GM12878 (cell line): ENCODE data around the gene CAV1. TPM values are rescaled to one million over a fixed set of nuclear protein-coding genes. Genes with fewer than 3 reads are reported as not detected.

Source experiments
- ATAC-seq: fragments of 200-7000 bp; cut with Tn5 transposase; 3 replicates; pipeline ENCODE4 v1.9.1; 2020; ENCODE audit warnings: mild to moderate bottlenecking, moderate library complexity
- BruUV-seq: library from RNA; stranded (reverse); fragments of 400-500 nt; replicated peaks from 2 replicates; lab custom pipeline; 2021; lab: Mats Ljungman, UMichigan
- CTCF ChIA-PET: fragments of 300-600 bp; sonication (Branson Sonifier 250); formaldehyde crosslinking; extraction: SDS; loops from one replicate; lab custom pipeline; 2021; ENCODE audit warnings: inconsistent platforms; lab: Yijun Ruan, JAX
- POLR2A ChIA-PET: fragments of 350-600 bp; formaldehyde crosslinking; extraction: SDS; loops from one replicate; lab custom pipeline; 2021; ENCODE audit warnings: inconsistent platforms; lab: Charles Lee
- RAD21 ChIA-PET: fragments of 300-600 bp; sonication (Branson Sonifier 250); formaldehyde crosslinking; loops from one replicate; lab custom pipeline; 2023; ENCODE audit warnings: antibody characterized with exemption; ENCODE audit not compliant: unreplicated experiment; lab: Charles Lee
- SMC1A ChIA-PET: fragments of 300-600 bp; sonication (Branson Sonifier 250); formaldehyde crosslinking; loops from one replicate; lab custom pipeline; 2023; ENCODE audit not compliant: unreplicated experiment, uncharacterized antibody; lab: Charles Lee
- DNase-seq: peaks from one replicate; pipeline ENCODE4 v3.0.0-alpha.2; 2011; ENCODE audit warnings: low read depth, low spot score
- FAIRE-seq: peaks from 3 replicates; lab custom pipeline; 2011; peaks lifted over from hg19 to GRCh38; lab: Jason Lieb, UNC
- H2AFZ ChIP-seq: 2 replicates; pipeline ENCODE4 v1.6.0; 2011; ENCODE audit warnings: low read depth, low read length, control low read depth; ENCODE audit not compliant: control insufficient read depth
- H3K27ac ChIP-seq: 2 replicates; pipeline ENCODE4 v1.5.1; 2011; ENCODE audit warnings: control low read depth; ENCODE audit not compliant: control insufficient read depth, insufficient read depth
- H3K27me3 ChIP-seq, 2 experiments: replicated peaks in 1 of 2; 2 replicates each; pipeline versions ENCODE4 v1.6.0 to v1.6.1; 2011; ENCODE audit warnings: low read length in 1 of 2; ENCODE audit not compliant: control insufficient read depth in 2 of 2, insufficient read depth in 2 of 2
- H3K36me3 ChIP-seq, 2 experiments: 2 replicates each; pipeline ENCODE4 v1.5.1; 2011; ENCODE audit warnings: low read length in 1 of 2; ENCODE audit not compliant: control insufficient read depth in 2 of 2, insufficient read depth in 2 of 2
- H3K4me1 ChIP-seq: 2 replicates; pipeline ENCODE4 v1.6.1; 2011; ENCODE audit warnings: mild to moderate bottlenecking, low read length, moderate library complexity, mixed read lengths; ENCODE audit not compliant: control insufficient read depth, insufficient read depth
- H3K4me2 ChIP-seq: 2 replicates; pipeline ENCODE4 v1.6.0; 2011; ENCODE audit warnings: control low read depth; ENCODE audit not compliant: control insufficient read depth, insufficient read depth
- H3K4me3 ChIP-seq: fragments of 200-600 bp; sonication (generic); 2 replicates; pipeline ENCODE4 v1.5.1; 2016
- H3K79me2 ChIP-seq: 2 replicates; pipeline ENCODE4 v1.6.0; 2011; ENCODE audit warnings: low read length; ENCODE audit not compliant: control insufficient read depth, insufficient read depth
- H3K9ac ChIP-seq: 2 replicates; pipeline ENCODE4 v1.8.0; 2011; ENCODE audit warnings: low read length, control low read depth, mixed read lengths; ENCODE audit not compliant: control insufficient read depth, insufficient read depth
- H3K9me3 ChIP-seq: replicated peaks from 3 replicates; pipeline ENCODE4 v1.5.1; 2011; ENCODE audit warnings: mild to moderate bottlenecking, low read length; ENCODE audit not compliant: control insufficient read depth, insufficient read depth
- H4K20me1 ChIP-seq: 2 replicates; pipeline ENCODE4 v1.6.0; 2011; ENCODE audit not compliant: control insufficient read depth, insufficient read depth
- BRCA1 ChIP-seq: IDR thresholded peaks from 2 replicates; pipeline ENCODE4 v1.6.1; 2011; ENCODE audit warnings: low read depth, low read length, improper control_type of control experiment
- CBFB ChIP-seq: IDR thresholded peaks from 2 replicates; pipeline ENCODE4 v1.6.1; 2016; ENCODE audit warnings: antibody characterized with exemption, low read depth
- DPF2 ChIP-seq: fragments of 450-650 bp; IDR thresholded peaks from 2 replicates; pipeline ENCODE4 v1.6.1; 2017; ENCODE audit warnings: mild to moderate bottlenecking
- EED ChIP-seq: sonication (generic); IDR thresholded peaks from 2 replicates; pipeline ENCODE4 v1.6.1; 2016; ENCODE audit warnings: antibody characterized with exemption, low read depth
- ELK1 ChIP-seq: IDR thresholded peaks from 2 replicates; pipeline ENCODE4 v1.6.1; 2012; ENCODE audit warnings: low read depth, low read length, improper control_type of control experiment
- FOXM1 ChIP-seq: IDR thresholded peaks from 2 replicates; pipeline ENCODE4 v1.6.1; 2012; ENCODE audit warnings: low read depth, mild to moderate bottlenecking, inconsistent platforms, low read length, moderate library complexity
- HDGF ChIP-seq: fragments of 450-650 bp; IDR thresholded peaks from 2 replicates; pipeline ENCODE4 v1.6.1; 2016; ENCODE audit warnings: antibody characterized with exemption
- JUND ChIP-seq: IDR thresholded peaks from 2 replicates; pipeline ENCODE4 v1.6.1; 2012; ENCODE audit warnings: low read depth, mild to moderate bottlenecking, low read length, improper control_type of control experiment, moderate library complexity
- NR2C1 ChIP-seq: fragments of 450-650 bp; IDR thresholded peaks from 2 replicates; pipeline ENCODE4 v1.6.1; 2017; ENCODE audit warnings: antibody characterized with exemption, mild to moderate bottlenecking, moderate library complexity
- PML ChIP-seq: IDR thresholded peaks from 2 replicates; pipeline ENCODE4 v1.6.1; 2012; ENCODE audit warnings: low read length, inconsistent platforms
- POLR2A ChIP-seq: IDR thresholded peaks from 2 replicates; pipeline ENCODE4 v1.6.1; 2011; ENCODE audit warnings: low read depth, mild to moderate bottlenecking, low read length
- POLR2AphosphoS5 ChIP-seq: IDR thresholded peaks from 2 replicates; pipeline ENCODE4 v1.6.1; 2011; ENCODE audit warnings: mild to moderate bottlenecking, low read length, inconsistent platforms
- SMC3 ChIP-seq: IDR thresholded peaks from 2 replicates; pipeline ENCODE4 v1.6.1; 2011; ENCODE audit warnings: low read length, improper control_type of control experiment, borderline replicate concordance
- SP1 ChIP-seq: IDR thresholded peaks from one replicate; pipeline ENCODE4 v1.6.1; 2011; ENCODE audit warnings: low read depth, low read length
- SREBF2 ChIP-seq: IDR thresholded peaks from 2 replicates; pipeline ENCODE4 v1.6.1; 2012; ENCODE audit warnings: mild to moderate bottlenecking, low read length
- SRF ChIP-seq, 2 experiments: IDR thresholded peaks; 2 replicates each; pipeline ENCODE4 v1.6.1; 2011; ENCODE audit warnings: low read depth in 2 of 2, low read length in 2 of 2, mild to moderate bottlenecking in 1 of 2, moderate library complexity in 1 of 2
- STAT3 ChIP-seq: IDR thresholded peaks from 2 replicates; pipeline ENCODE4 v1.6.1; 2011; ENCODE audit warnings: low read depth, low read length, improper control_type of control experiment
- SUPT20H ChIP-seq: IDR thresholded peaks from 2 replicates; pipeline ENCODE4 v1.6.1; 2011; ENCODE audit warnings: low read depth, mild to moderate bottlenecking, low read length, moderate library complexity, borderline replicate concordance; ENCODE audit not compliant: control insufficient read depth
- ZBTB40 ChIP-seq: fragments of 450-650 bp; IDR thresholded peaks from 2 replicates; pipeline ENCODE4 v1.6.1; 2016; ENCODE audit warnings: mild to moderate bottlenecking, moderate library complexity, borderline replicate concordance
- ZNF622 ChIP-seq: fragments of 450-650 bp; IDR thresholded peaks from 2 replicates; pipeline ENCODE4 v1.6.1; 2017; ENCODE audit warnings: mild to moderate bottlenecking, inconsistent platforms
- ZZZ3 ChIP-seq: IDR thresholded peaks from 2 replicates; pipeline ENCODE4 v1.6.1; 2011; ENCODE audit warnings: low read depth; ENCODE audit not compliant: control insufficient read depth, insufficient read length
- WGBS: methylation state at CpG from one replicate; pipeline ENCODE4 v1.1.6; 2016; ENCODE audit warnings: low lambda C conversion rate; ENCODE audit not compliant: insufficient replicate concordance, insufficient coverage; ENCODE audit errors: missing lambda C conversion rate; 5-methylcytosine and 5-hydroxymethylcytosine counted together
- in situ Hi-C: fragments of 300-500 bp; cut with MboI; formaldehyde crosslinking; loops from 9 replicates; pipeline ENCODE4 v1.14.3; 2018; ENCODE audit warnings: mixed read lengths
- intact Hi-C: fragments of 100-400 bp; cut with micrococcal nuclease; formaldehyde crosslinking; loops from one replicate; pipeline ENCODE4 v1.14.2; 2022; ENCODE audit not compliant: unreplicated experiment
- polyA plus RNA-seq, 11 experiments: library from polyadenylated mRNA; depleted of rRNA in 4 of 11; unstranded in 6 of 11; stranded (reverse) in 5 of 11; fragments of >200 nt; fragmentation: Nextera tagmentation in 4 of 11; fragmentation: Illumina TruSeq in 1 of 11; extraction: Ambion mirVana in 4 of 11; extraction: Trizol in 1 of 11; gene quantifications; 1 replicate in 1 of 11; 2 replicates in 10 of 11; pipeline versions ENCODE4 v1.2.1 to v1.2.3, GENCODE V29; 2011 to 2016; ENCODE audit warnings: inconsistent platforms in 2 of 11, missing spikeins in 2 of 11, low read depth in 1 of 11
- total RNA-seq, 4 experiments: library from RNA; depleted of rRNA in 3 of 4; stranded (reverse); fragments of >200 nt in 3 of 4; fragmentation: Illumina TruSeq in 1 of 4; extraction: Trizol in 1 of 4; gene quantifications; 2 replicates each; pipeline versions ENCODE4 v1.2.1 to v1.2.3, GENCODE V29; 2013 to 2021

CAV1 gene
- total and polyA plus RNA-seq, 10 of the 15 experiments (the other 5 are each of a cell fraction or from before 2014, with no cell fraction given), result 0.45 to 26.5 (median 2.0) TPM

GRCh38 chr7:116505278-116505677 is 19.6 kb upstream of the CAV1 start (continued):
- no peak for TF ChIP-seq ZNF622
- TF ChIP-seq POLR2AphosphoS5, result no peak
- no peak for TF ChIP-seq FOXM1
- no peak for TF ChIP-seq SRF (IDR thresholded peaks at IDR 0.05; ENCODE audit: low read depth in 2 of 2, low read length in 2 of 2)

- CTCF ChIA-PET, result no interaction called here
- Histone ChIP-seq H3K4me2 (no peak overlapping the region), H4K20me1 (no peaks in the 10 kb centered on the region), H3K9ac (no peak overlapping the region), H3K27me3 (no peaks in the 10 kb centered on the region; a peak in 1 of 4 replicates), H3K4me1 (peaks cover under 1% of the 10 kb centered on the region; the same call in 1 of the 2 replicates), H3K79me2 (no peaks in the 10 kb centered on the region), H3K36me3 (no peaks in the 10 kb centered on the region), H3K9me3 (no peaks in the 10 kb centered on the region), H3K4me3 (no peak overlapping the region), H2AFZ (no peak overlapping the region), H3K27ac (no peak overlapping the region)
- BruUV-seq, result no TSS peak
- DNase-seq (no peak), FAIRE-seq (no peak), ATAC-seq (no peak)
- in situ Hi-C loops, result no loop called here
- SMC1A ChIA-PET, result no interaction called here
- intact Hi-C loops, result no loop called here
- TF ChIP-seq POLR2A (no peak), HDGF (no peak), STAT3 (no peak), JUND (no peak), BRCA1 (no peak), SP1 (no peak), ZZZ3 (no peak), SUPT20H (no peak), CBFB (no peak), DPF2 (no peak), ELK1 (no peak), ZBTB40 (no peak), PML (no peak), SMC3 (no peak), EED (no peak), SREBF2 (no peak), NR2C1 (no peak)
- RAD21 ChIA-PET, result no interaction called here
- POLR2A ChIA-PET, result no interaction called here
- 100% methylated on average over 3 of the region's 3 CpGs for WGBS
Measured at GRCh38 chr7:116505823-116506222, 19.0 kb upstream of the CAV1 start.
